ENCODE results near the gene CFAP157. TPM values are rescaled to one million over a fixed set of nuclear protein-coding genes. Genes with fewer than 3 reads are reported as not detected.

The CFAP157 gene
- total and polyA plus RNA-seq, 2 of the 13 experiments (the other 11 are each of a cell fraction or from before 2014, with no cell fraction given): 0.07 TPM; not detected in 1

GRCh38 chr9:127734747-127735529 is 28.1 kb downstream of the CFAP157 start, which contains the start of gene TOR2A (continued):
- TF ChIP-seq JUNB (CRISPR knock-in tag; IDR thresholded peaks at IDR 0.05; ENCODE audit: borderline replicate concordance) (no peak), USF2 (IDR thresholded peaks at IDR 0.05; ENCODE audit: low read depth, low read length) (no peak), USF2 (CRISPR knock-in tag; IDR thresholded peaks at IDR 0.05; ENCODE audit: borderline replicate concordance) (no peak), KDM6A (CRISPR knock-in tag; IDR thresholded peaks at IDR 0.05; ENCODE audit: low read depth) (no peak), CHD4 (IDR thresholded peaks at IDR 0.05; ENCODE audit: borderline replicate concordance, low read length) (no peak), JUND (CRISPR knock-in tag; IDR thresholded peaks at IDR 0.05) (0 out of 2 replicates have a peak, but pooled peaks have one; percentile 21), ZNF616 (CRISPR knock-in tag; IDR thresholded peaks at IDR 0.05; ENCODE audit: low read depth) (no peak), ZBTB49 (CRISPR knock-in tag; IDR thresholded peaks at IDR 0.05; ENCODE audit: borderline replicate concordance) (no peak), HBP1 (CRISPR knock-in tag; IDR thresholded peaks at IDR 0.05; ENCODE audit: low read depth) (peak; percentile 11; the same call in 1 of the 2 replicates), TFAP4 (IDR thresholded peaks at IDR 0.05; ENCODE audit: borderline replicate concordance, low read depth) (no peak), HNRNPLL (IDR thresholded peaks at IDR 0.05; ENCODE audit: low read depth, low read length, poor library complexity, severe bottlenecking) (peak; percentile 49), MYC (CRISPR knock-in tag; IDR thresholded peaks at IDR 0.05; ENCODE audit: borderline replicate concordance) (no peak; the same call in 1 of the 2 replicates), CBFB (CRISPR knock-in tag; IDR thresholded peaks at IDR 0.05) (no peak), NR0B2 (CRISPR knock-in tag; IDR thresholded peaks at IDR 0.05) (no peak; the same call in 1 of the 2 replicates), ZNF350 (CRISPR knock-in tag; IDR thresholded peaks at IDR 0.05; ENCODE audit: borderline replicate concordance, low read depth) (peak; percentile 37; the same call in 1 of the 2 replicates), STAT6 (CRISPR knock-in tag; IDR thresholded peaks at IDR 0.05; ENCODE audit: borderline replicate concordance) (peak; percentile 61; the same call in 1 of the 2 replicates), SRSF4 (IDR thresholded peaks at IDR 0.05; ENCODE audit: low read depth, low read length, poor library complexity, severe bottlenecking) (no peak)
